Lung (tissue), 12 donors: Measurements from ENCODE around the gene PGA3. TPM values are rescaled to one million over a fixed set of nuclear protein-coding genes. Genes with fewer than 3 reads are reported as not detected.

Experiments
- ATAC-seq: fragments of 200-7000 bp; cut with Tn5 transposase; one replicate; pipeline ENCODE4 v1.9.1; 2020; ENCODE audit warnings: moderate number of reproducible peaks; ENCODE audit not compliant: insufficient read depth, low FRiP score
- DNase-seq, 3 donors: peaks; one replicate each; pipeline ENCODE4 v3.0.0-alpha.2; 2013 to 2017
- H3K27ac ChIP-seq, 2 donors: one replicate each; pipeline ENCODE4 v1.5.1; 2013; ENCODE audit warnings: mild to moderate bottlenecking in 2 of 2, moderate library complexity in 2 of 2, control low read depth in 1 of 2, inconsistent platforms in 1 of 2, low read depth in 1 of 2, low read length in 1 of 2
- H3K27me3 ChIP-seq, 3 donors: one replicate each; pipeline ENCODE4 v1.5.1; 2013; ENCODE audit warnings: low read length in 2 of 3; ENCODE audit not compliant: control insufficient read depth in 3 of 3, insufficient read depth in 3 of 3
- H3K36me3 ChIP-seq, 4 donors: one replicate each; pipeline ENCODE4 v1.5.1; 2013; ENCODE audit warnings: low read length in 4 of 4, mild to moderate bottlenecking in 1 of 4, moderate library complexity in 1 of 4; ENCODE audit not compliant: control insufficient read depth in 4 of 4, insufficient read depth in 4 of 4
- H3K4me1 ChIP-seq, 5 donors: one replicate each; pipeline ENCODE4 v1.5.1; 2013; ENCODE audit warnings: low read length in 5 of 5, mild to moderate bottlenecking in 2 of 5, moderate library complexity in 1 of 5; ENCODE audit not compliant: control insufficient read depth in 5 of 5, insufficient read depth in 5 of 5
- H3K4me3 ChIP-seq: one replicate; pipeline ENCODE4 v1.5.1; 2013; ENCODE audit warnings: mild to moderate bottlenecking, control low read depth, moderate library complexity
- H3K9ac ChIP-seq, 2 donors: one replicate each; pipeline ENCODE4 v1.5.1; 2013; ENCODE audit warnings: low read length in 2 of 2, control low read depth in 1 of 2; ENCODE audit not compliant: insufficient read depth in 1 of 2
- H3K9me3 ChIP-seq, 4 donors: one replicate each; pipeline ENCODE4 v1.5.1; 2013; ENCODE audit warnings: low read length in 3 of 4, mild to moderate bottlenecking in 1 of 4, moderate library complexity in 1 of 4; ENCODE audit not compliant: control insufficient read depth in 4 of 4, insufficient read depth in 3 of 4
- CTCF ChIP-seq: IDR thresholded peaks from 2 replicates; pipeline ENCODE4 v1.5.1; 2012; ENCODE audit warnings: mild to moderate bottlenecking; ENCODE audit errors: control extremely low read depth, extremely low read depth
- WGBS, 2 donors: extraction: QIAGEN DNeasy Blood & Tissue Kit; methylation state at CpG; one replicate each; pipeline ENCODE4 v1.1.7; 2013; 5-methylcytosine and 5-hydroxymethylcytosine counted together
- polyA plus RNA-seq, 2 donors: library from polyadenylated mRNA; stranded (reverse); fragments of 200-250 nt; gene quantifications; one replicate each; pipeline ENCODE4 v1.2.1, GENCODE V29; 2013
- total RNA-seq, 2 donors: library from RNA; depleted of rRNA in 1 of 2; stranded (reverse); fragments of >200 nt in 1 of 2; gene quantifications; one replicate each; pipeline ENCODE4 v1.2.1, GENCODE V29; 2014 to 2021
- donor health status: control.
- donor health status: control.
- donor health status: Bipolar disorder and iron deficiency.
- donor health status: healthy.
- donor health status: DM: yes; HTN: yes; CAD: no.

The PGA3 gene
- total and polyA plus RNA-seq, 4 donors = 0.20 to 0.50 TPM; not detected in 2

GRCh38 chr11:61259363-61259762 lies 56.0 kb downstream of the PGA3 start:
- H3K27ac ChIP-seq = no peak overlapping the region
- no peak for TF ChIP-seq CTCF
- no peak overlapping the region for H3K4me3 ChIP-seq
- WGBS, 2 donors = 92 to 98% methylated on average over 6 of the region's 6 CpGs
- no peak overlapping the region for H3K9ac ChIP-seq
- no peaks in the 10 kb centered on the region for H3K9me3 ChIP-seq
- DNase-seq = no peak
- no peak for ATAC-seq
- H3K27me3 ChIP-seq = peaks cover 0 to 4% (median 0%) of the 10 kb centered on the region in 3 donors
- H3K36me3 ChIP-seq = no peaks in the 10 kb centered on the region
- no peaks in the 10 kb centered on the region for H3K4me1 ChIP-seq

Other genes starting within 250 kb of the PGA3 start
- 1 to 10 TPM; 1.2 to 3.1 TPM for gene CD6, start 231.8 kb upstream of the PGA3 start, total RNA-seq
- gene CD6, start 231.8 kb upstream of the PGA3 start, polyA plus RNA-seq = 1 to 10 TPM; 1.6 to 1.9 TPM
- 1 to 10 TPM in 1 of 2 donors, under 1 TPM in 1; 0.98 to 1.3 TPM for gene CD5, start 101.0 kb upstream of the PGA3 start, total RNA-seq
- 1 to 10 TPM in 1 of 2 donors, under 1 TPM in 1; 0.45 to 1.3 TPM for gene CD5, start 101.0 kb upstream of the PGA3 start, polyA plus RNA-seq
- gene VPS37C, start 42.1 kb upstream of the PGA3 start, total RNA-seq = 10 to 100 TPM; 14.8 to 35.8 TPM
- gene VPS37C, start 42.1 kb upstream of the PGA3 start, polyA plus RNA-seq = 10 to 100 TPM; 20.7 to 23.9 TPM
- 1 to 10 TPM; 1.6 to 1.8 TPM for gene PGA4, start 18.8 kb downstream of the PGA3 start, total RNA-seq
- 1 to 10 TPM in 1 of 2 donors, not detected in 1; 1.8 TPM for gene PGA4, start 18.8 kb downstream of the PGA3 start, polyA plus RNA-seq
- under 1 TPM in 1 of 2 donors, not detected in 1; 0.55 TPM for gene PGA5, start 37.7 kb downstream of the PGA3 start, total RNA-seq
- under 1 TPM; 0.08 to 0.09 TPM for gene PGA5, start 37.7 kb downstream of the PGA3 start, polyA plus RNA-seq
- gene VWCE, start 91.8 kb downstream of the PGA3 start, total RNA-seq = 1 to 10 TPM in 1 of 2 donors, under 1 TPM in 1; 0.65 to 1.2 TPM
- under 1 TPM; 0.13 to 0.55 TPM for gene VWCE, start 91.8 kb downstream of the PGA3 start, polyA plus RNA-seq
- 100 to 1,000 TPM; 141 to 184 TPM for gene DDB1, start 129.6 kb downstream of the PGA3 start, total RNA-seq
- 100 to 1,000 TPM in 1 of 2 donors, 10 to 100 TPM in 1; 88.5 to 101 TPM for gene DDB1, start 129.6 kb downstream of the PGA3 start, polyA plus RNA-seq
- gene TKFC, start 129.7 kb downstream of the PGA3 start, total RNA-seq = 10 to 100 TPM; 35.2 to 69.2 TPM
- 10 to 100 TPM; 35.0 to 44.4 TPM for gene TKFC, start 129.7 kb downstream of the PGA3 start, polyA plus RNA-seq
- gene CYB561A3, start 158.4 kb downstream of the PGA3 start, total RNA-seq = 10 to 100 TPM; 27.8 to 51.3 TPM
- 10 to 100 TPM; 20.8 to 45.1 TPM for gene CYB561A3, start 158.4 kb downstream of the PGA3 start, polyA plus RNA-seq
- 10 to 100 TPM; 24.6 to 53.0 TPM for gene TMEM138, start 158.9 kb downstream of the PGA3 start, total RNA-seq
- gene TMEM138, start 158.9 kb downstream of the PGA3 start, polyA plus RNA-seq = 10 to 100 TPM; 46.2 to 64.4 TPM
- gene TMEM216, start 189.1 kb downstream of the PGA3 start, total RNA-seq = 10 to 100 TPM in 1 of 2 donors, 1 to 10 TPM in 1; 9.9 to 16.4 TPM
- gene TMEM216, start 189.1 kb downstream of the PGA3 start, polyA plus RNA-seq = 10 to 100 TPM; 17.6 to 19.9 TPM
- gene CPSF7, start 226.5 kb downstream of the PGA3 start, total RNA-seq = 10 to 100 TPM; 58.6 to 64.7 TPM
- 10 to 100 TPM; 34.8 to 46.3 TPM for gene CPSF7, start 226.5 kb downstream of the PGA3 start, polyA plus RNA-seq
- 10 to 100 TPM; 39.6 to 41.2 TPM for gene SDHAF2, start 226.6 kb downstream of the PGA3 start, total RNA-seq
- gene SDHAF2, start 226.6 kb downstream of the PGA3 start, polyA plus RNA-seq = 10 to 100 TPM; 46.6 to 53.4 TPM